GM18907 (cell line): Measurements from ENCODE around the gene MT4.

Experiments
- ATAC-seq: cut with Tn5 transposase; IDR thresholded peaks from one replicate; pipeline ENCODE4 v1.9.1; 2021; ENCODE audit warnings: mild to moderate bottlenecking, moderate library complexity; ENCODE audit not compliant: unreplicated experiment

Gene MT4

GRCh38 chr16:56601325-56601724 is 36.5 kb downstream of the MT4 start:
- ATAC-seq: no peak

- ATAC-seq: no peak
Measured at GRCh38 chr16:56603589-56603988, 38.7 kb downstream of the MT4 start.

- ATAC-seq: no peak
Measured at GRCh38 chr16:56604966-56605365, 40.1 kb downstream of the MT4 start.

GRCh38 chr16:56605475-56605874 is 40.6 kb downstream of the MT4 start:
- no peak for ATAC-seq

GRCh38 chr16:56606071-56606475 is 41.2 kb downstream of the MT4 start:
- no peak for ATAC-seq

- no peak for ATAC-seq
Measured at GRCh38 chr16:56606476-56607108, 41.7 kb downstream of the MT4 start.

GRCh38 chr16:56607109-56607618 is 42.3 kb downstream of the MT4 start:
- ATAC-seq: no peak

- no peak for ATAC-seq
Measured at GRCh38 chr16:56607675-56608042, 42.8 kb downstream of the MT4 start.

- peak; percentile 87 for ATAC-seq
Measured at GRCh38 chr16:56608043-56608875, 43.4 kb downstream of the MT4 start, which contains the start of gene MT2A. MT2A (plus strand) TSS chr16:56608584; CDS start chr16:56608656, 72 bp downstream.

- ATAC-seq: no peak
Measured at GRCh38 chr16:56608876-56609462, 44.1 kb downstream of the MT4 start.

GRCh38 chr16:56609463-56609921 is 44.6 kb downstream of the MT4 start:
- ATAC-seq: peak; percentile 52

- ATAC-seq: peak; percentile 25
Measured at GRCh38 chr16:56610017-56610608, 45.2 kb downstream of the MT4 start.

GRCh38 chr16:56610609-56611111 is 45.8 kb downstream of the MT4 start:
- no peak for ATAC-seq

- no peak for ATAC-seq
Measured at GRCh38 chr16:56611281-56611833, 46.5 kb downstream of the MT4 start.

GRCh38 chr16:56613706-56614105 is 48.8 kb downstream of the MT4 start:
- no peak for ATAC-seq

- no peak for ATAC-seq
Measured at GRCh38 chr16:56614549-56614991, 49.7 kb downstream of the MT4 start.

- no peak for ATAC-seq
Measured at GRCh38 chr16:56615353-56615752, 50.5 kb downstream of the MT4 start.

- ATAC-seq: no peak
Measured at GRCh38 chr16:56616608-56617211, 51.8 kb downstream of the MT4 start.

GRCh38 chr16:56617212-56618085 is 52.6 kb downstream of the MT4 start:
- no peak for ATAC-seq
